Neutrophil (primary cell): ENCODE measurements around the gene CHMP1A.
"Not testable (repeated sequence)": the region's sequence is repeated elsewhere in the genome, so short reads cannot be mapped to it uniquely, and the experiment has no call there.

Source experiments
- H3K27ac ChIP-seq: fragments of 200-600 bp; sonication (generic); 2 replicates; pipeline ENCODE4 v1.5.1; 2016; ENCODE audit warnings: mild to moderate bottlenecking, moderate library complexity
- H3K27me3 ChIP-seq: fragments of 200-600 bp; sonication (generic); 2 replicates; pipeline ENCODE4 v1.6.0; 2016; ENCODE audit warnings: mild to moderate bottlenecking
- H3K36me3 ChIP-seq: fragments of 200-600 bp; sonication (generic); 2 replicates; pipeline ENCODE4 v1.5.1; 2017
- H3K4me1 ChIP-seq, 2 experiments: fragments of 200-600 bp in 1 of 2; sonication (generic) in 1 of 2; 1 replicate in 1 of 2; 2 replicates in 1 of 2; pipeline versions ENCODE4 v1.5.1 to v1.6.1; 2013 to 2016; ENCODE audit warnings: low read depth in 1 of 2, low read length in 1 of 2, mild to moderate bottlenecking in 1 of 2, moderate library complexity in 1 of 2; ENCODE audit not compliant: control insufficient read depth in 1 of 2, insufficient read depth in 1 of 2
- H3K4me3 ChIP-seq, 2 experiments: fragments of 200-600 bp in 1 of 2; sonication (generic) in 1 of 2; 1 replicate in 1 of 2; 2 replicates in 1 of 2; pipeline ENCODE4 v1.5.1; 2013 to 2016; ENCODE audit warnings: low read depth in 1 of 2, low read length in 1 of 2, mild to moderate bottlenecking in 1 of 2, moderate library complexity in 1 of 2
- H3K9me3 ChIP-seq: fragments of 200-600 bp; sonication (generic); 2 replicates; pipeline ENCODE4 v1.5.1; 2016
- TF ChIP-seq, protein P1 (sequence below): fragments of 200-600 bp; sonication (generic); IDR thresholded peaks from 2 replicates; pipeline ENCODE4 v1.5.1; 2016; ENCODE audit warnings: antibody characterized with exemption

The CHMP1A gene

DNA sequence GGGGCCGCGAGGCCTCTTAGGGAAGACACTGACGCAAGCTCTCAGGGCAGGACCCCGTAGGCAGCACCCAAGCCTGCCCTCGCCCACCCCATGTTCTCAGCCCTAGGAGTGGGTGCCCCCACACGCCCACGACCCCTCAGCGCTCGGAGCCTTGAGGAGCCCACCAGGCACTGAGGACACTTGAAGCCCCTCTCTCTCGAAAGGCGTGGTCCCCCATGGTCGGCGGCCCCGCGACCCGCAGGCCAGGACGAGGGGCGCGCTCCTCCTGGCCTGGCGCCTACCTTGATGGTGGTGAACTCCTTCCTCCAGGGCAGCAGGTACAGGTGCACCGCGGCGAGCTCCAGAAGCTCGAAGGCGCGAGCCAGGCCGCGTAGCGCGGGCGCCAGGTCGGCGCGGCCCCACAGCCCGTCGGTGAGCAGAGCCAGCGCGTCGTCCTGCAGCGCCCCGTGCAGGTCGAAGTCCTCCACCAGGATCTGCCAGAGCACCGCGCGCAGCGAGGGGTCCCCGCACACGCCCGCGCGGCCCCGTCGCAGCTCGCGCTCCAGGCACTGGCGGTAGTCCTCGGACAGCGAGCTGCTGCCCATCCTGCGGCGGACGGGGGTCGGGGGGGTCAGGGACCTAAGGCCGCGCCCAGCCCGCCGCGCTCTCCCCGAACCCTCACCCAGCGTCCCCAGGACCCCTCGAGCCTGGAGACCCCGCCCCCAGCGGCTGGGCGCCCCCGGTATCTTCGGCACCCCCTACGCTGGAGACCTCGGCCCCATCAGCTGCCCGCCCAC is 43.3 kb upstream of the CHMP1A start:
- Histone ChIP-seq H3K27ac (peak overlapping the region; percentile 94), H3K4me1 (peaks cover 17 to 29% of the 10 kb centered on the region in 2 experiments), H3K27me3 (peaks cover 7% of the 10 kb centered on the region), H3K36me3 (peaks cover 16% of the 10 kb centered on the region), H3K4me3 (peak overlapping the region; percentile 64 to 96), H3K9me3 (no peaks in the 10 kb centered on the region)
- TF ChIP-seq, protein P1, sequence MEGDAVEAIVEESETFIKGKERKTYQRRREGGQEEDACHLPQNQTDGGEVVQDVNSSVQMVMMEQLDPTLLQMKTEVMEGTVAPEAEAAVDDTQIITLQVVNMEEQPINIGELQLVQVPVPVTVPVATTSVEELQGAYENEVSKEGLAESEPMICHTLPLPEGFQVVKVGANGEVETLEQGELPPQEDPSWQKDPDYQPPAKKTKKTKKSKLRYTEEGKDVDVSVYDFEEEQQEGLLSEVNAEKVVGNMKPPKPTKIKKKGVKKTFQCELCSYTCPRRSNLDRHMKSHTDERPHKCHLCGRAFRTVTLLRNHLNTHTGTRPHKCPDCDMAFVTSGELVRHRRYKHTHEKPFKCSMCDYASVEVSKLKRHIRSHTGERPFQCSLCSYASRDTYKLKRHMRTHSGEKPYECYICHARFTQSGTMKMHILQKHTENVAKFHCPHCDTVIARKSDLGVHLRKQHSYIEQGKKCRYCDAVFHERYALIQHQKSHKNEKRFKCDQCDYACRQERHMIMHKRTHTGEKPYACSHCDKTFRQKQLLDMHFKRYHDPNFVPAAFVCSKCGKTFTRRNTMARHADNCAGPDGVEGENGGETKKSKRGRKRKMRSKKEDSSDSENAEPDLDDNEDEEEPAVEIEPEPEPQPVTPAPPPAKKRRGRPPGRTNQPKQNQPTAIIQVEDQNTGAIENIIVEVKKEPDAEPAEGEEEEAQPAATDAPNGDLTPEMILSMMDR, result no peak

DNA sequence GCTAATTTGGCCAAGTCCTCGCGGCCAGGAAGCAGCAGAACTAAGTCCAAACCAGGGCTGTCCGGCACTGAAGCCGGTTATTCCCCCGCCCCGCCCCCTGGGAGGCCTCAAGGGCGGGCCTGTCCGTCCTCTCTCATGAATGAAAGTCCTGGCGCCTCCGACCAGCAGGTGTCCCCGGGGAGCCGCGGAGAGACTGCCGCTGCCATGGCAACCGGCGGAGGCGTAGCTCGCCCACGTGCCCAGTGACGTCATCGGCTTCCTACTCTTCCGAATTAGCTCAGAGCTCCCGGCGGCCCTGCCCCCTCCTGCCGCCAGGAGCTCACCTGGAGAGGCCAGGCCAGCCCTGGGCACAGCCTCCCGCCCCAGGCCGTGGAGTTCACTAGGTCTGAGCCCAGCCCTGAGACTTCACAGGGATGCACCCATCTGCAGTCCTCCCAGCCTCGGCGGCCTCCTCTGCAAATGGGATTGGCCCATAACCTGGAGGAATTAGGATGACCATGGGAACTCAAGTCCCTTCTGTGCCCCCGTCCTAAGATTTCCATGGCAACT is 42.7 kb upstream of the CHMP1A start:
- Histone ChIP-seq H3K27me3 (peaks cover 7% of the 10 kb centered on the region), H3K36me3 (peaks cover 16% of the 10 kb centered on the region), H3K4me3 (peak overlapping the region; percentile 64 to 96), H3K27ac (peak overlapping the region; percentile 94), H3K9me3 (no peaks in the 10 kb centered on the region), H3K4me1 (peaks cover 17 to 26% of the 10 kb centered on the region in 2 experiments)
- TF ChIP-seq, protein P1, result peak; percentile 99

DNA sequence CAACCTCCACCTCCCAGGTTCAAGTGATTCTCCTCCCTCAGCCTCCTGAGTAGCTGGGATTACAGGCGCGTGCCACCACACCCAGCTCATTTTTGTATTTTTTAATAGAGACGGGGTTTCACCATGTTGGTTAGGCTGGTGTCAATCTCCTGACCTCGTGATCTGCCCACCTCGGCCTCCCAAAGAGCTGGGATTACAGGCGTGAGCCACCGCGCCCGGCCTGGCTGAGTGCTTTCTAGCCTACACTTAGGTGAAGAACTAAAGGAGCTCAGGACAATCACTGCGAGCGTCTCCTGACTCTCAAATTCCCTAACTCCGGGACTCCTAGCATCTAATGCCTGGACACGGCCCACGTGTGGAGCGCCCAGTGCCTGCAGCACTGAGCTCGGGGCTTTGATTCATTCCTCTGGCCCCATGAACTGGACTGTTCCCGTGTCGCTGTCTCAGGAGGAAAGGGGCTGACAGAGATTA is 42.2 kb upstream of the CHMP1A start:
- H3K36me3 ChIP-seq, result peaks cover 16% of the 10 kb centered on the region
- not testable (repeated sequence) for H3K9me3 ChIP-seq, H3K27me3 ChIP-seq
- peak overlapping the region; percentile 64 to 96 for H3K4me3 ChIP-seq
- peaks cover 17 to 26% of the 10 kb centered on the region in 2 experiments for H3K4me1 ChIP-seq
- H3K27ac ChIP-seq, result peak overlapping the region; percentile 94

DNA sequence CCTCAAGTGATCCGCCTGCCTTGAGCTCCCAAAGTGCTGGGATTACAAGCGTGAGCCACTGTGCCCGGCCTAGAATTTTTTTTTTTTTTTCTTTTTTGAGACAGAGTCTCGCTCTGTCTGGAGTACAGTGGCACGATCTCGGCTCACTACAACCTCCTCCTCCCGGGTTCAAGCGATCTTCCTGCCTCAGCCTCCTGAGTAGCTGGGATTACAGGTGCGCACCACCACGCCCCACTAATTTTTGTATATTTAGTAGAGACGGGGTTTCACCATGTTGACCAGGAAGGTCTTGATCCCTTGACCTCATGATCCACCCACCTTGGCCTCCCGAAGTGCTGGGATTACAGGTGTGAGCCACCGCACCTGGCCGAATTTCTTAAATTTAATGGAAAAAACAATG is 41.2 kb upstream of the CHMP1A start:
- not testable (repeated sequence) for H3K27ac ChIP-seq, H3K4me3 ChIP-seq
- H3K4me1 ChIP-seq, result peaks cover 17 to 26% of the 10 kb centered on the region in 2 experiments

DNA sequence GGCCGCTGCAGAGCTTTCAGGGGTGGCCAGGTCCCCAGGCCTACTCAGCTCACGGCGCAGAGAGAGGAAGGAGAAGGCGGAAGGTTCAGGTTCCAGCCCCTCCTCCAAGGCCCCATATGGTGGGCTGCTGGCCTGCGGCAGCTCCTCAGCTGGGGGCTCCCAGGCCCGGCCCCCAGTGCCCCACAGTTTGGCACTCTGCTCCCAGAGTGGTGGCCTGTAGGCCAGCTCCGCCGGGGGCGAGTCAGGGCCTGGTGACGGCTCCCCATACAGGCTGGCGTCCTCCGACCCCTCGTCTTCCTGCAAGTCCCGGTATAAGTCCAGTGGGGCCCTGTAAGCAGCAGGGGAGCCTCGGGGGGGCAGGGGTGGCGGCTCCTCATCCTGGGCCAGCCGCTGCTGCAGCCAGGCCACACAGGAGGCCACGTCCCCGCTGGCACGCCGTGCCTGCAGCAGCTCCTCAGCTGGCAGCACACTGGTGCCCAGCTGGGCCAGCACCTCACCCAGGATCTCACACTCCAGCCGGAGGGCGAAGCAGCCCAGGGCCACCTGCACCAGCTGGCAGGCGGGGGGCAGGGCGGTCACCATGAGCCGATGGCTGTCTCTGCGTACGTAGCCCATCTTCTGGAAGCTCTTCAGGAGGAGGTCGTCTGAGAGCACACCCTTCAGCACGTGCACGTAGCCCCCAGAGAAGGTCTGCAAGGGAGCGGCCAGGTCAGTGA is 40.3 kb upstream of the CHMP1A start:
- Histone ChIP-seq H3K4me1 (peaks cover 17 to 26% of the 10 kb centered on the region in 2 experiments), H3K9me3 (no peaks in the 10 kb centered on the region), H3K27me3 (no peaks in the 10 kb centered on the region), H3K27ac (no peak overlapping the region), H3K4me3 (no peak overlapping the region), H3K36me3 (peaks cover 29% of the 10 kb centered on the region)
- TF ChIP-seq, protein P1, result no peak

More for the DNA sequence above, 41.2 kb upstream of the CHMP1A start:
- not testable (repeated sequence) for H3K9me3 ChIP-seq, H3K27me3 ChIP-seq
- peaks cover 23% of the 10 kb centered on the region for H3K36me3 ChIP-seq

DNA sequence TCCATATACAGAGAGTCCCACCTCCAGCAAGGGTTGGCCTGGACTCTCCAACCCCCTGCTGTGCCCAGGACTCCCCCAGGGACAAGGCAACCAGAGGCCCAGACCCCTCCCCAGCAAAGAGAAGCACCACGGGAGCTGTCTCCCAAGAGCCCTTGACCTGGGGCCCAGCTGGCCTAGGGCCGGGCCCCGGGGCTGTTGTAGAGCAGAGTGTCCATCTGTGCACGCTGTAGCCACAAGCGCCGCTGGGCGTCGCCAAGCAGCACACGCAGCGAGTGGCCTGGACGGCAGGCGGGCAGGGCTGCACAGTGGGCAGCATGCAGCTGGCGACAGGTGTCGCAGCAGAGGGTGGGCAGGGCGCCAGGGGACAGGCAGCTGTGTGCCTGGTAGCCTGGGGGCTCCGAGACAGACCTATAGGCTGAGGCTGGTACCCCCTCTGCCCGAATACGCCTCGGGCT is 39.7 kb upstream of the CHMP1A start:
- H3K4me1 ChIP-seq, result peaks cover 15 to 23% of the 10 kb centered on the region in 2 experiments
- H3K27me3 ChIP-seq, result no peaks in the 10 kb centered on the region
- H3K27ac ChIP-seq, result no peak overlapping the region
- H3K4me3 ChIP-seq, result no peak overlapping the region
- peaks cover 33% of the 10 kb centered on the region for H3K36me3 ChIP-seq
- TF ChIP-seq, protein P1, result no peak
- H3K9me3 ChIP-seq, result no peaks in the 10 kb centered on the region
